Measurements from ENCODE around the gene APOBR. TPM values are rescaled to one million over a fixed set of nuclear protein-coding genes. Genes with fewer than 3 reads are reported as not detected.

Gene APOBR
- total and polyA plus RNA-seq, 2 of the 13 experiments (the other 11 are each of a cell fraction or from before 2014, with no cell fraction given), result 0.03 TPM; not detected in 1

GRCh38 chr16:28538733-28539596 is 44.5 kb downstream of the APOBR start, which contains the start of gene NUPR1 (continued):
- TF ChIP-seq DMTF1 (CRISPR knock-in tag; IDR thresholded peaks at IDR 0.05) (no peak), ZNF276 (CRISPR knock-in tag; IDR thresholded peaks at IDR 0.05; ENCODE audit: low read depth) (no peak; the same call in 1 of the 2 replicates), FOXO1 (CRISPR knock-in tag; IDR thresholded peaks at IDR 0.05) (peak; percentile 92), ZNF264 (CRISPR knock-in tag; IDR thresholded peaks at IDR 0.05) (peak; percentile 68; the same call in 1 of the 2 replicates), ETS1 (CRISPR knock-in tag; IDR thresholded peaks at IDR 0.05) (no peak), ZNF121 (CRISPR knock-in tag; IDR thresholded peaks at IDR 0.05) (peak; percentile 64), TCF7L2 (IDR thresholded peaks at IDR 0.05; ENCODE audit: low read depth, low read length) (no peak), POLR2AphosphoS5 (IDR thresholded peaks at IDR 0.05; ENCODE audit: low read depth, low read length) (peak; percentile 64), ZBTB7B (CRISPR knock-in tag; IDR thresholded peaks at IDR 0.05) (no peak), KMT2B (CRISPR knock-in tag; IDR thresholded peaks at IDR 0.05) (0 out of 2 replicates have a peak, but pooled peaks have one; percentile 52), GMEB2 (CRISPR knock-in tag; IDR thresholded peaks at IDR 0.05; ENCODE audit: low read depth) (no peak), ZFP90 (CRISPR knock-in tag; IDR thresholded peaks at IDR 0.05; ENCODE audit: borderline replicate concordance) (peak; percentile 81; the same call in 1 of the 2 replicates), ZFP91 (CRISPR knock-in tag; IDR thresholded peaks at IDR 0.05; ENCODE audit: borderline replicate concordance) (peak; percentile 69), ZBTB44 (CRISPR knock-in tag; IDR thresholded peaks at IDR 0.05) (no peak), REXO4 (CRISPR knock-in tag; IDR thresholded peaks at IDR 0.05; ENCODE audit: borderline replicate concordance) (no peak)

Measured in HepG2 (cell line).